Measurements from ENCODE around the gene RIT2.

The RIT2 gene

DNA sequence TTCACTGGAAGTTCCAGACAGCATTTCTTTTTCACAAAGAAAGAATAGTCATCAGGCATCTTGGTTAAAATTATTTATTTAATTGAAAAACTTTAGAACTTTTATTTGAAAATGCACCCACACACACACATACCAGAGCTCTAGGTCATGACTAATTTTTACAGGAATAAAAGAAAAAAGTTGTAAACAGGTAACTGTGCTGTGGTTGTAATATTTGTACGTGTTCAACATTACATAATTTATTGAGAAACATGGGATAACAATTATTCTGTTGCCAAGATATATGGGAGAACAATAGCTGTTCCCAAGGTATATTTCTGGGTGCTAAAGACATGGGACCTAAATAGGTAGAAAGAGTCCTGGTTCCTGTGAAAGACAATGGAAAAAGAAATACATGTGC is 104.9 kb downstream of the RIT2 start:
- DNase-seq (ENCODE audit: low spot score) = no peak

DNA sequence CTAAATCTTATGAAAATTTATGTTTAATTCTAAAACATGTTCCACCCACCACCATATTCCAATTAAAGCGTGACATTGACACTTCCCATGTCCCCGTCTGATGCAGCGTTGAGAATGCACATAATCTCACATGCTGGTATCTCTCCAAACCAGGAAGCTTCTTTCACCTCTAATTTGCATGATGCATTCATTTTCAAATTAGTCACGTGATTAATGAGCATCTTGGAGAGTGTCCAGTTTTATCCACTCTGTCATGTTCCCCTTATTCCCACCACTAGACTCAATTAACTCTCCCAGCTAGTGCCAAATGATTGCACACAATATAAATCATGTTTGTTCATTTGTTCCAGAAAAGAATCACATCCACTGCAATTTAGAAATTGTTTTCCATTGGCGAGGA is 105.8 kb downstream of the RIT2 start:
- no peak for DNase-seq (ENCODE audit: low spot score)

DNA sequence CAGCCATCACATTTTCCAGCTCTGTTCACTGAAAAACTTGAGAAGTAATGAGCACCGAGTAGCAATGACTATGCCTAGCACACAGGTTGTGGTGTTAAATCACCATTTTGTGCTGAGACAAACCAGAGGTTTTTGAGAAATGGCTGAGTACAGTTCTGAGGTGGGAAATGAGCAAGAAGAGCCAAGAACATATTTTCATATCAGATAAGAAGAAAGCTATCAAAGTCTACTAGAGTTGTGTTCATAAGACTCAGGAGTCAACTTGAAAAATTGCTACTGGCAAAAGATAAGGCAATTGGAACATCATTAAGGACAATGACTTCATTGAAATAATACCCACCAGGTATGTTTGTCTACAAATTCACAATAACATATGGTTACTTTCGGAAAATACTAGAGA is 108.1 kb downstream of the RIT2 start:
- DNase-seq (ENCODE audit: low spot score) = no peak

DNA sequence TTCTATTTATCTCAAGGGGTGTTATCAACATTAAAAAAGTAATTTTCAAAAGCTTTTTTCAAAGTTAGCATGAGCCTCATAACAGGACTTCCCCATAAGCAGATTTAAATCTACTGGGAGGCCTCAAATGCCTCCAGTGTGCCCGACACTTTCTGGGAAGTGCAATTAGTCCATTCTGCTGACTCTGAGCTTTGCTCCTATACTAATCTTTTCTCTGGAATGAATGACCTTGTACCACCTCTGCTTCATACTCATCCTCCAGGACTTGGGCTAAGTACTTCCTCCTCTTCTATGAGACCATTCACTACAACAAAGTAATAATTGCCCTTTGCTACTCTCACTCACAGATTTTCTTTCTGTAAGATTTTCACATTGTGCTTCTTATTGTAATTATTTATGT is 111.1 kb downstream of the RIT2 start:
- no peak for DNase-seq (ENCODE audit: low spot score)

DNA sequence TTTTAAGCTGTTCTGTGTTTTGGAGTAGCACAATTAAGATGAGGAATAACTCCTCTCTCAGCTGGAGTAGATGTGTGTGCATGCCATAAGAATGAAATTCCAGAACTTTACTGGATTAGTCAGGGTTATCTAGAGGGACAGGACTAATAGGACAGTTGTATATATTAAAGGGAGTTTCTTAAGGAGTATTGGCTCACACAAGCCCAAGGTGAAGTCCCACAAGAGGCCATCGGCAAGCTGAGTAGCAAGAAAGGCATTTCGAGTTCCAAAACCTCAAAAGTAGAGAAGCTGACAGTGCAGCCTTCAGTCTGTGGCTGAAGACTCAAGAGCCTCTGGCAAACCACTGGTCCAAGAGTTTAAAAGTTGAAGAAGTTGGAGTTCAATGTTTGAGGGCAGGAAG is 113.7 kb downstream of the RIT2 start:
- no peak for DNase-seq (ENCODE audit: low spot score)

DNA sequence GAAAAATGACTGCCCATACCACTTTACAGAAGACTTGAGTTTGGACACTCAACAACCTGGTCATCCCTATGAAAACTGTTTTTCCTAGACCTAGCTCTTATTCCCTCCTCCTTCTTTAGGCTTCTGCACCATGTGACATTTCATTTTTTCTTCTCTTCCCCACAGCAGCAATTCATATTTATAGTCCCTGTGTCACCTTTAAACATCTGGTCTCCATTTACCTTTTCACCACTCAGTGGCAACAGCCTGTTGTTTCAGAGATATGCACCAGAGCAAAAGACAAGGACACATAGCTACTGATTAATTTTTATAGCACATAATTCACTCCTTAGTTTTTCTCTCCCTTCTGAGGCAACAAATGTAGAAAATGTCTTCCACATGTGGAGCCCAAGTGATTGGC is 118.7 kb downstream of the RIT2 start:
- DNase-seq (ENCODE audit: low spot score) = no peak

DNA sequence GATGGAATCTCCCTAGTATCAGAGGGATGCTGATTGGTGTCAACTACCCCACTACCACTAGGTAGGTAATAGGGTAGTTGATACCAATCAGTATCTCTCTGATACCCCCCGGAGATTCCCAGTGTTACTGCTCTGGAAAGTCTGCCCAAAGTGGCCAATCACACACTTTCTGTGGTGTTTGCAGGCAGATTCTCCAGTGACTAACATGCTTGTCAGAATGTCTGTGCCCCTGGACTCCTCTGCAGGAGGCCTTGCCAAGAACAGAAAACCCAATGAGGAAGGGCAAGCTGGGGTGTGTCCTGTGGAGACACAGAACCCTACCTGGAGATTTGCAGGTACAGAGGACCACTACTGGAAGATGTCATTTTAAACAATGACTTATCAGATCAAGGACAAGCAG is 135.1 kb downstream of the RIT2 start:
- no peak for DNase-seq (ENCODE audit: low spot score)

DNA sequence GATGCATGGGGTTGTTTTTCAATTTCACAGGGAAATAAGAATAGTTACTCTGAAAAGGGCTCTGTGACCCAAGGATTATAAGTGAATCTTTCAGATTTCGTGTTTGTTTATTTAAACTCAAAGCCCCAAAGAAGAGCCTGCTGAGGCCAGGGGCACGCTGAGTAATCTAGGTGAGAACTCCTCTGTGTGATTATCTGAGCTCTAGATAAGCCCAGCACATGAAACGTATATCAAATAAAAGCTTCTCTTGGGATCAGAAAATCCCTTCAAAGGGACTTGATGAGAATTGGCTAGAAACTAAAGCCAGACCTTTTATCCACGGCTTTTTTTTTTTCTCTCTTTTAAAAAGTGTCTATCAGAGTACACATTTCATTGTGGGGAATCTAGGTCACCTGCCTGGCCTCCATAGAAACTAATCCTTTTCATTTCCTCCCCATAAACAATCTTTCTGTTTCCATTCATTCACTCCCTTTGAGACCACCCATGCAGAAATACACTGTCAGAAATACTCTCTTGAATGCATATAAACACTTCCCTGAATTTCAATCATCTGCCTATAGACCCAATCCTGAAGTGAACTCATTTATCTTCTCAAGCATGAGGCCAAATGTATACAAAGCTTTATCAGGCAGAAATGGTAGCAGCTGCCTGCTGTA is 137.4 kb downstream of the RIT2 start:
- no peak for DNase-seq (ENCODE audit: low spot score)

DNA sequence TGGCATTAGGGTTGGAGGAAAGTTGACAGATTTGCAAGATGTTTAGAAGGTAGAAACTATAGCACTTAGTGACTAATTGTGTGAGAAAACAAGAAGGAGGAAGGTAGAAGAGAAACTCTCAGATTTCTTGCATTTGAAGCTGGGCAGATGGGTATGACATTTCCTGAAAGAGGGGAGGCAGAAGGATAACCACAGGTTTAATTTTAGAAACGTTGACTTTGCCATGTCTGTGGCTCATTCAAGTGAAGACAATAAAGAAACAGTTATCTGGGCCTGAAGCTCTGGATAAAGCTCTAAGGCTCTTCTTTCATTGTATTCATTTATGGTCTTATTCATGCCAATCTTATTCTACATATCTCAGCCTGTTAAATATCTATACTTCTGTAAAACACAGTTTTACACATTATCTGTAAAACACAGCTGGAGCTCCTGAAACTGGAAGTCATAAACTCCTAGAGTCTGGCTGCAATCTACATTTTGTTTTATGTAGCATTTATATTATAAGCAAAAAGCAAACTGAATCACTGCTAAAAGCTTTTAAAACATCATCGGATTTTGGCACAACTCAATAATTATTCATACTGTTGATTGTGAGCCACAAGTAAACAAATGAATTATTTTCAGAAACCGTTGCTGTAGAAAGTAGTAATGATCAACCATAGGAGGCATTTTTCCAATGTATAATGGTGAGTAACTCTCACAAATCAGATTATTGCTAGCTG is 138.5 kb downstream of the RIT2 start:
- DNase-seq (ENCODE audit: low spot score) = no peak

DNA sequence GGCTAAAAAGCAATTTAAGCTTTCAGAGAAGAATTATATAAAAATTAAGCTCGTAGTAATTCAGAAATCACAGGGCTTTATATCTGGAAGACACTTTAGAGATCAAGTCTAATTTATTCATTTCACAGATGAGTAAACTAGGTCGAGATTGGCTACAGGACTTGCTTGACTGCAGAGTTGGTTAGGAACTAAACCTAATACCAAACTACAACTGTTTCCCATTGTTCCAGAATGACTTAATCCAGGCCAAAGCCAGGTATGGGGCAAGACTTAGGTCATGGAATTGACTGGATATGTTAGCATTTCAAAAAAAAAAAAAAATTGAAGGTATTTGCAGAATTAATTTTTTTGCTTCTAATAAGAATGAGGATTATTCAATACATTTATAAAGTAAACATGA is 146.1 kb downstream of the RIT2 start:
- DNase-seq (ENCODE audit: low spot score) = no peak

DNA sequence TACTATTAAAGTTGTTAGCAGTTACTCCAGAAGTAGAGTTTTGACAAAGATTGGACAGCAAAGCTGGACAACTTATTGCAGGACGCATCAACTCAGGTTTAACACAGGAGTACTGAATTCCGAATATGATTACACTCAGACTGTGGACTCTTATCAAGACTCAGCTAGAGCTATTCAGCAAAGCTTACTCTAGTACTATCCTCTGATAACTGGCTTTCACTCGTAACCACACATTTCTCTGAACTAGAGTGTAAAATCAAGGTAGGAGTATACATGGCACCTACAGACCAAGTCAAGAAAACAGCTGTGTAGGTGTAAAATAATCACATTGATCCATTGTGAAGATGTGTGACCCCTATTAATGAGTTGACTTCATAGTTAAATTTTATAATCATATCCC is 154.2 kb downstream of the RIT2 start:
- DNase-seq (ENCODE audit: low spot score) = no peak

DNA sequence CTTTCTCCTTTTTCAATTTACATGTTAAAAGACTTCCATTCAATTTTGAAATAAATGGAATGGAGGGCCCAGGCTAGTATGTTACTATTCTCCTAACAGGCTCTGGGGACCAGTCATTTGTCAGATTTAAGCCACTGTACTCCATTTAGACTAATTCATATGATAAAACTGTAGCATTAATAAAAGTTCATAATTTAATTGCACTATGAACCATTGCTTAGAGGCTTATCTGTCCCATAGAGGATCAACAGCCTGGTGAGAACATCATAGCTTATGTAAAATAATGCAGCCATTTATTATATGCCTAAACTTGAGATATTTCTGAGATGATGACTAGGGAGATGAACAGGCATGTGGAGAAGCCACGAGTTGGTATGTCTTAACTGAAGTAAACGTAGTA is 156.0 kb downstream of the RIT2 start:
- DNase-seq (ENCODE audit: low spot score) = no peak

DNA sequence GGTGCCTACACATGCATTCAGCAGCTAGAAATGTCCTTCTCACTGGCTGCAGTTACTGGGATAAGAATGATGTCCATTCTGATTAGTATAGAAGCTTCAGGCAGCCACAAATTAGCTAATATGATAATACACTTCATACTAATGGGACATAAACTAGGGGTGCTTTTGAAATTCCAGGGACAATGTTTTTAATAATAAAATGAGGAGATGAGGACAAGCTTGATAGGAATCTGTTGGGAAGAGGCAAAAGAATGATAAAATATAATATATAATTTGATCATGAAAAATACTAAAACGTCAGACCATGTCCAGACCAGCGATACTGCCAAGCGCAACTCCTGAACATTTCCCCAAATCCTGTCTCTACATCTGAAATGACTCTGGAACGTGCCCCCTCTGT is 157.1 kb downstream of the RIT2 start:
- DNase-seq (ENCODE audit: low spot score) = no peak

DNA sequence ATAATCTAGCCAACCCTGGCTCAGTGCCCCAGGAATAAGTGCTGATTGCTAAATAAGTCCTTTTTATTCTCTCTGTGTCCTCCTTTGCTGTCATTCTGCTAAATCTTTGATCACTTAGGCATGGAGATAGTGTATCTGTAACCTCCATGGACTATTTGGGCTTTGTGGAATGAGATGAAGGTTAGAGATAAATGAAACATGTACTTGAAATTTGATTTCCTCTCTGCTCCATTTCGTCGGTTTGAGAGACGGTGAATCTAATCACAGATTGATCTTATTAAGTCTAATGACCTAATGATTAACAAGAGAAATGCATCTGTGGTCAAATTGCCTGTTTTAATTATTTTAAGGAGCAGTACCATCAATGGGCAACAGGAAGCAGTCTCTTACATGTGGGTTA is 159.2 kb downstream of the RIT2 start:
- DNase-seq (ENCODE audit: low spot score) = no peak

DNA sequence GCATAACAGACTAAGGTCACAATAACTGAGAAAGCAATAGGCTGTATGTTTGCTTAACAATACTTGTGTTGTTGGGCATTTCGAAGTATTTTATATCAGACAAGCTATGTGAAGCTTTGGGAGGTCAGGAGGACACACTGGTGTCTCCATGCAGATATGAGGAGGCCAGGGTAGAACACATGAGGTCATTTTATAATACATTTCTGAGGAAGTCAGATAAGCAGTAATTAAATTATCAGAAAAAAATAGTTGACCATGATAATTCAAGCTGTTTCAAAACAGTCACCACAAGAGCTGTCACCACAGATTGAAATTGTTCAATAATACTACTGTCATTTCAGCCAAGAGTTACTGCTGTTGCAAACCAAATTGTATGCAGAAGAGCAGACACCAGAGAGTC is 160.6 kb downstream of the RIT2 start:
- no peak for DNase-seq (ENCODE audit: low spot score)

DNA sequence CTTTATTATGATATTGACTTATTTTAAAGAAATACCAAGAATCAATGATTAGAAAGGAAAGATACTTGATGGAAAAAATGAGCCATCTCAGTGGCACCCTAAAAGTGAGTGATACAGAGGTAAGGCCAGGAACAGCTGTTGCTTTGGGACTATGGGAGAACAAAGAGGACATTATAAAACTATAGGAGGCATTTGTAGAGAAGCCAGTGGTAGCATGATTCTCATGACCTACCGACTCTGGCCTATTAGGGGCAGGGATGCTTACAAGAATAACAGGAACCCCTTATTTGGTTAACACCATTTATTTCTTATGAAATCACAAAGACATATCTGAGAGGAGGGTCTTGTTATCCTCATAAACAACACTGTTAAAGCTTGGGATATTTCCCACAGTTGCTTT is 162.2 kb downstream of the RIT2 start:
- DNase-seq (ENCODE audit: low spot score) = no peak

DNA sequence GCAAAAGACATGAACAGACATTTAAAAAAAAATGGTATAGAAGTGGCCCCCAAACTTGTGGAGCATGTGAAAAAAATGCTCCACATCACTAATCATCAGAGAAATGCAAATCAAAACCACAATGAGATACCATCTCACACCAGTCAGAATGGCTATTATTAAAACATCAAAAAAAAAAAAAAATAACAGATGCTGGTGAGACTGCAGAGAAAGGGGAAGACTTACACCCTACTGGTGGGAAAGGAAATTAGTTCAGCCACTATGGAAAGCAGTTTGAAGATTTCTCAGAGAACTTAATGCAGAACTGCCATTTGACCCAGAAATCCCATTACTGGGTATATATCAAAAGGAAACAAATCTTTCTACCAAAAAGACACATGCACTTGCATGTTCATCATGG is 164.8 kb downstream of the RIT2 start:
- no peak for DNase-seq (ENCODE audit: low spot score)

DNA sequence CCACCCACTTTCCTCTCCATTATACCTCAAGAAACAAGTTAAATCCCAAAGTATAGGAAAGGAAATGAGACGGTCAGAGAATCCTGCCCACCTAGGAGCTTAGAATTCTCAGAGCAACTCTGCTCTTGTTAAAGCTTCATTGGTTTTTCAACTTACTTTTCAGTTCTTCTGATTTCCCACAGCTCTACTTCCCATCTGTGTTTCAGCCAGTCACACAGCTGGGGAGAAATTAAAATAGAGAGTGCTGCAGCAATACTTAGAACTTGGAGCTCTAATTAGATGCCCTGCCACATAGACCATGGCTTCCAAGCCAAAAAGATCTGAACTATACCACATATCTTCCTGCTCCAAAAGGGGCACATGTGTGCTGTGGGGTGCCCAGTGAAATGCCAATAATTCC is 166.7 kb downstream of the RIT2 start:
- DNase-seq (ENCODE audit: low spot score) = no peak

DNA sequence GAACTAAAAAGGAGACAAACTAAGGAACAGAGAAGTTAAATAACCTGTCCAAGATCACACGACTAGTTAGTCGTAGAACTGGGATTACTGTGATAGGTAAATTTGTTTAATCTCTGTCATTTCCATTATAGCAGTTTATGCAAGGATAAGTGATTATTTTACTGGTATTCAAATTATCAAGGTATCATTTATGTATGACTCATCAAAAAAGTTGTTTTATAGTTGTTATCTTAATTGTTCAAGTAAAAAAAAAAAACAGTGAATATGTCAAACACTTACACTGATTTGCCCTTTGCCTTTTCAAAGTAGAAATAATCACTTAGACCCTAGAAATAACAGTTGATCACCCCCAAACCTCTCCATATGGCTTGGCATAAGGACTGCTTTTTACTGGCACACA is 173.6 kb downstream of the RIT2 start:
- DNase-seq (ENCODE audit: low spot score) = no peak

DNA sequence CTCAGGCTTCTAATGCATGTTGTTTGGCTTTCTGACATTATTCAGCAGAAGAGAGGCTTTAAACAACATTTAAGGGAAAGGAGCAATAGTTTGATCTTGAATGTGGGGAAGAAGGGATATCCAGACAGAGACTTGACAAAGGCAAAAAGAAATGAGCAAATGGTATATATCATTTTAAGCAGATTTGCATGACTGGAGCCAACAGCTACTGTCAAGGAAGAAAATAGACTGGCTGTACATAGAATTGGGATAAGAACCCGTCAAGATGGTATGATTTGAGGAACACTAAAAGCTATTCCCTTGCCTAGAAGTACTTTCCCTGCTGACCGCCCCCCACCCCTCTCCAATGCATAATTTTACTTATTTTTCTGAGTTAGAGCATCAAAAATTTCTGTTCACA is 174.5 kb downstream of the RIT2 start:
- no peak for DNase-seq (ENCODE audit: low spot score)

DNA sequence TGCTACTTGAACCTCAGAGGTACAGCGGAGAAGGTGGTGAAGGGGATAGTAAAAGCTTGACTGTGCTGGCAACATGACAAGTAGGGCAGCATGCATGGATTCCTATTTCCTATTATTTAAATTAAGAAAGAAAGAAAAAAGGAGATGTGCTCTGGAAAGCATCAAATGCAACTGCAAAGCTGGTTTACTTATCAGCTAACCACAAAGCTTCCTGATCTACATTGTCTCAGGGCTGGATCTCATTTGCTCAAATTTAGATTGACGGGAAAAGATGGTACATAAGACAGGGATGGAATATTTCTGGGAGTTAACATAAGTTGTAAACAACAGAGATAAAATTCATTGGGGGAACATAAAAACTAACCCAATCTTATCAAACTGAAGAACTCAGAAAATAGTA is 178.0 kb downstream of the RIT2 start:
- no peak for DNase-seq (ENCODE audit: low spot score)

DNA sequence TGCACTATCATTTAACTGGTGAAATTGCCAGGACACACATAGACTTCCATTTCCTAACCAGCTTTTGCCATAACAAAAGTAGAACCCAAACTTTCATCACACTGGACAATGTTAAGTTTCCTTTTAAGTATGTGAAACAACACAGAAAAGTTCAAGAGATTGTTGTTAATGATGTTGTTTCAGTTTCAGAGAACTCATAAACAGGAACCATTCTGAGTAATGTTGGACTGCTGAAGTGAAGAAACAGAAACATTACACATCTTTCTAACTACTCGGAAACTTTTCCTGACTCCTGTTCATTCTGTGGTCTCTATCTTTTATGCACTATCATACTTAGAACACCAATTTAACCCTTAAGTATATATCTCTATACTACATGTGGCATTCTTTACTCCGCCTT is 179.2 kb downstream of the RIT2 start:
- no peak for DNase-seq (ENCODE audit: low spot score)

DNA sequence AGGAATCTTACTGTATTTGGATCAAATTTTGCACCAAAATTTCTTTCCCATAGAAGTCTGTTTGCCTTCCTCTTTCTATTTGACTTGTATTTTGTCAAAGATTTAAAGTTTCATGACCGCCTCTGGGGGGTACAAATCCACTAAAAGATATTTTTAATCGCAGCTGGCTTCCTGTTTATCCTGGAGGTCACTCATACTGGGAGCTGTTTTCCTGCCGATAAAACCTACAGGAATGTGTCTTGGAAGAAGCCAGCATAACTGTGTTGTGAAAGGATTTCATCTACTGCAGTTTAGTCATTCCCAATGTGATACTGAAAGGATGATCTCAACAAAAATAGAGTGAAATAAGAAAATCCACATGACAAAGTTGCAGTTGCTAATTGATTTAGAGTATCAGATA is 184.0 kb downstream of the RIT2 start:
- DNase-seq (ENCODE audit: low spot score) = no peak

DNA sequence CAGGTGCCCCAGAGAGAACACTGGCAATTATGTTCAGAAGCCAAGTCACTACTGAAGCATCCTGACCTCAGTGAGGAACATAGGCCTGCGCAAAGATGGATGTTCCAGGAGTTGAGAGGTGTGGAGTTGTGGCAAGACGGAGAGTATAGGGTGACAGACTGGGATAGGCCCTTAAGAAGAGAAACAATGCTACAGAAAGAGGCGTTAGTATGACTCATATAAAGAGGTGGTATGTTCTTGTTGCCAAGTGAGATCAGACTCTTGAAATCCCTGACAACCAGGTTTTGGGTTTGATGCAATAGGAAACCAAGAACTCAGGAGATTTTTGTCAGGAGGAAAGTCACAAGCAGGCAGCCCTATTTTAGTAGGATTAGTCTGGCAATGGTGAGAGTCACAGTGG is 185.6 kb downstream of the RIT2 start:
- DNase-seq (ENCODE audit: low spot score) = no peak
